H9 (cell line): ENCODE results near the gene FRY. TPM values are rescaled to one million over a fixed set of nuclear protein-coding genes. Genes with fewer than 3 reads are reported as not detected.
"Not testable (repeated sequence)": the region's sequence is repeated elsewhere in the genome, so short reads cannot be mapped to it uniquely, and the experiment has no call there.

Experiments used
- DNase-seq: peaks from one replicate; pipeline ENCODE4 v3.0.0-alpha.2; 2017
- H2AFZ ChIP-seq: one replicate; pipeline ENCODE4 v1.6.1; 2013; ENCODE audit warnings: mild to moderate bottlenecking, low read length, control low read depth, moderate library complexity
- H2AK5ac ChIP-seq: 2 replicates; pipeline ENCODE4 v1.6.1; 2013; ENCODE audit warnings: low read length, control low read depth, mixed read lengths; ENCODE audit not compliant: insufficient read length
- H2BK120ac ChIP-seq: one replicate; pipeline ENCODE4 v1.6.1; 2013; ENCODE audit warnings: low read depth, mild to moderate bottlenecking, low read length, control low read depth, inconsistent platforms; ENCODE audit not compliant: poor library complexity, severe bottlenecking
- H2BK12ac ChIP-seq: 2 replicates; pipeline ENCODE4 v1.6.1; 2013; ENCODE audit warnings: low read length, control low read depth, mixed read lengths, low read depth; ENCODE audit not compliant: insufficient read length
- H2BK15ac ChIP-seq: 2 replicates; pipeline ENCODE4 v1.6.1; 2013; ENCODE audit warnings: low read depth, low read length, control low read depth
- H2BK20ac ChIP-seq: one replicate; pipeline ENCODE4 v1.6.1; 2013; ENCODE audit warnings: low read depth, mild to moderate bottlenecking, low read length, control low read depth, inconsistent platforms; ENCODE audit not compliant: poor library complexity, severe bottlenecking
- H2BK5ac ChIP-seq: 2 replicates; pipeline ENCODE4 v1.6.1; 2013; ENCODE audit warnings: low read length, control low read depth, mixed read lengths; ENCODE audit not compliant: insufficient read length
- H3K14ac ChIP-seq: 2 replicates; pipeline ENCODE4 v1.6.1; 2013; ENCODE audit warnings: low read length, control low read depth; ENCODE audit not compliant: insufficient read depth
- H3K18ac ChIP-seq: 2 replicates; pipeline ENCODE4 v1.6.1; 2013; ENCODE audit warnings: low read depth, mild to moderate bottlenecking, mixed read lengths, low read length, control low read depth; ENCODE audit not compliant: insufficient read length
- H3K23ac ChIP-seq: 2 replicates; pipeline ENCODE4 v1.6.1; 2013; ENCODE audit warnings: low read length, control low read depth, mixed read lengths, low read depth; ENCODE audit not compliant: insufficient read length
- H3K23me2 ChIP-seq: 2 replicates; pipeline ENCODE4 v1.6.1; 2013; ENCODE audit warnings: low read depth, mild to moderate bottlenecking, mixed read lengths, low read length, control low read depth; ENCODE audit not compliant: insufficient read length, poor library complexity, severe bottlenecking
- H3K27ac ChIP-seq: 2 replicates; pipeline ENCODE4 v1.5.1; 2013; ENCODE audit warnings: low read length, control low read depth, mixed read lengths, low read depth; ENCODE audit not compliant: insufficient read length
- H3K27me3 ChIP-seq: 2 replicates; pipeline ENCODE4 v1.6.1; 2013; ENCODE audit warnings: low read length, control low read depth, inconsistent platforms; ENCODE audit not compliant: insufficient read depth
- H3K4ac ChIP-seq: 2 replicates; pipeline ENCODE4 v1.6.1; 2013; ENCODE audit warnings: low read depth, mild to moderate bottlenecking, control low read depth, inconsistent platforms, low read length, moderate library complexity
- H3K4me1 ChIP-seq: 2 replicates; pipeline ENCODE4 v1.6.1; 2013; ENCODE audit warnings: low read length, control low read depth, inconsistent platforms; ENCODE audit not compliant: insufficient read depth
- H3K4me2 ChIP-seq: 2 replicates; pipeline ENCODE4 v1.6.1; 2013; ENCODE audit warnings: low read length, control low read depth, mixed read lengths; ENCODE audit not compliant: insufficient read length, insufficient read depth
- H3K56ac ChIP-seq: 2 replicates; pipeline ENCODE4 v1.6.1; 2013; ENCODE audit warnings: low read depth, mild to moderate bottlenecking, mixed read lengths, low read length, control low read depth; ENCODE audit not compliant: insufficient read length
- H3K79me1 ChIP-seq: 2 replicates; pipeline ENCODE4 v1.6.1; 2013; ENCODE audit warnings: low read depth, mild to moderate bottlenecking, moderate library complexity, low read length, control low read depth, inconsistent platforms; ENCODE audit not compliant: insufficient read depth, poor library complexity, severe bottlenecking
- H3K79me2 ChIP-seq: 2 replicates; pipeline ENCODE4 v1.6.1; 2013; ENCODE audit warnings: low read length, control low read depth, inconsistent platforms; ENCODE audit not compliant: insufficient read depth
- H3K9ac ChIP-seq: 2 replicates; pipeline ENCODE4 v1.6.1; 2013; ENCODE audit warnings: low read length, control low read depth, mixed read lengths; ENCODE audit not compliant: insufficient read length; ENCODE audit errors: extremely low read depth
- H3K9me3 ChIP-seq: one replicate; pipeline ENCODE4 v1.6.1; 2013; ENCODE audit warnings: low read depth, low read length, inconsistent platforms; ENCODE audit not compliant: control insufficient read depth
- H3T11ph ChIP-seq: one replicate; pipeline ENCODE4 v1.6.1; 2013; ENCODE audit warnings: mild to moderate bottlenecking, low read length, control low read depth, inconsistent platforms
- H4K20me1 ChIP-seq: one replicate; pipeline ENCODE4 v1.6.1; 2013; ENCODE audit not compliant: control insufficient read depth, insufficient read length, insufficient read depth
- H4K5ac ChIP-seq: 2 replicates; pipeline ENCODE4 v1.6.1; 2013; ENCODE audit warnings: low read depth, mild to moderate bottlenecking, mixed read lengths, low read length, control low read depth; ENCODE audit not compliant: insufficient read length
- H4K8ac ChIP-seq: replicated peaks from 2 replicates; pipeline ENCODE4 v1.6.1; 2013; ENCODE audit warnings: low read length, control low read depth, mixed read lengths, low read depth; ENCODE audit not compliant: insufficient read length
- H4K91ac ChIP-seq: 2 replicates; pipeline ENCODE4 v1.6.1; 2013; ENCODE audit warnings: low read depth, mild to moderate bottlenecking, moderate library complexity, mixed read lengths, low read length, control low read depth; ENCODE audit not compliant: insufficient read length
- H3K27ac Mint-ChIP-seq, 3 experiments: 2 replicates in 2 of 3; 3 replicates in 1 of 3; pipeline ENCODE4 v1.8.0; 2020 to 2021; ENCODE audit warnings: mixed read lengths in 3 of 3, mild to moderate bottlenecking in 1 of 3, moderate library complexity in 1 of 3
- H3K27me3 Mint-ChIP-seq: 2 replicates; pipeline ENCODE4 v1.8.0; 2021; ENCODE audit warnings: low read depth, mild to moderate bottlenecking, moderate library complexity, mixed read lengths
- H3K36me3 Mint-ChIP-seq, 3 experiments: 2 replicates in 2 of 3; 3 replicates in 1 of 3; pipeline ENCODE4 v1.8.0; 2020 to 2021; ENCODE audit warnings: low read depth in 3 of 3, mixed read lengths in 3 of 3; ENCODE audit not compliant: insufficient read depth in 1 of 3
- H3K4me1 Mint-ChIP-seq, 2 experiments: 2 replicates each; pipeline ENCODE4 v1.8.0; 2020; ENCODE audit warnings: mixed read lengths in 2 of 2
- H3K4me3 Mint-ChIP-seq, 2 experiments: 2 replicates in 1 of 2; 3 replicates in 1 of 2; pipeline ENCODE4 v1.8.0; 2020 to 2021; ENCODE audit warnings: mild to moderate bottlenecking in 2 of 2, mixed read lengths in 2 of 2, moderate library complexity in 1 of 2
- H3K9me3 Mint-ChIP-seq, 2 experiments: 2 replicates in 1 of 2; 3 replicates in 1 of 2; pipeline ENCODE4 v1.8.0; 2020; ENCODE audit warnings: mild to moderate bottlenecking in 2 of 2, mixed read lengths in 2 of 2, moderate library complexity in 1 of 2
- WGBS: extraction: QIAGEN DNeasy Blood & Tissue Kit; methylation state at CpG from one replicate; pipeline ENCODE4 v1.1.7; 2013; ENCODE audit warnings: missing lambda C conversion rate, low lambda C conversion rate, mixed read lengths; ENCODE audit not compliant: insufficient read length; ENCODE audit errors: extremely low coverage; 5-methylcytosine and 5-hydroxymethylcytosine counted together
- total RNA-seq: library from RNA; stranded (reverse); gene quantifications from 2 replicates; pipeline ENCODE4 v1.2.1, GENCODE V29; 2021

Gene FRY
- total RNA-seq, 1 experiment from 2014 or later: 5.2 TPM

DNA sequence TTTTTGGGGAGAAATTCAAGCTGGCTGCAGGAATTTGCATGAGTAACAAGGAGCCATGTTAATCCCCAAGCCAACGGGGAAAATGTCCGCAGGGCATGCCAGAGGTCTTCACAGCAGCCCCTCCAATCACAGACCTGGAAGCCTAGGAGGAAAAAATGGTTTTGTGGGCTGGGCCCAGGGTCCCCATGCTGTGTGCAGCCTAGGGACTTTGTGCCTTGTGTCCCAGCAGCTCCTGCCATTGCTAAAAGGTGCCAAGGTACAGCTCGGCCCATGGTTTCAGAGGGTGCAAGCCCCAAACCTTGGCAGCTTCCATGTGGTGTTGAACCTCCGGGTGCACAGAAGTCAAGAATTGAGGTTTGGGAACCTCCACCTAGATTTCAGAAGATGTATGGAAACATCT, 47.2 kb upstream of the FRY start:
- H3K79me2 ChIP-seq, H2AK5ac ChIP-seq: not testable (repeated sequence)
- no CpG with 5 or more reads among the region's 4 CpGs for WGBS

More for the DNA sequence above, 47.2 kb upstream of the FRY start:
- H3K4me3 Mint-ChIP-seq, H3K23ac ChIP-seq, H4K20me1 ChIP-seq, H3K36me3 Mint-ChIP-seq, H3K56ac ChIP-seq, H3K27ac Mint-ChIP-seq, H2AFZ ChIP-seq, H3K27ac ChIP-seq, H2BK5ac ChIP-seq, H3K27me3 Mint-ChIP-seq, H2BK20ac ChIP-seq, DNase-seq, H3K14ac ChIP-seq, H2BK15ac ChIP-seq, H3K9me3 ChIP-seq, H3K4me2 ChIP-seq, H2BK120ac ChIP-seq, H3K27me3 ChIP-seq, H3K4ac ChIP-seq, H4K8ac ChIP-seq, H2BK12ac ChIP-seq, H3T11ph ChIP-seq, H3K23me2 ChIP-seq, H4K91ac ChIP-seq, H3K9ac ChIP-seq, H3K4me1 ChIP-seq, H3K79me1 ChIP-seq, H3K18ac ChIP-seq, H4K5ac ChIP-seq, H3K9me3 Mint-ChIP-seq: not testable (repeated sequence)
- H3K4me1 Mint-ChIP-seq: peaks cover 14 to 19% of the 10 kb centered on the region in 2 experiments
